Measurements from ENCODE around the gene PIH1D1. TPM values are rescaled to one million over a fixed set of nuclear protein-coding genes. Genes with fewer than 3 reads are reported as not detected.

The PIH1D1 gene
- total RNA-seq, 4 donors from 2014 or later: 96.2 to 229 (median 115) TPM

GRCh38 chr19:49408816-49409440, 42.7 kb downstream of the PIH1D1 start:
- Histone ChIP-seq H3K9me3 (no peaks in the 10 kb centered on the region), H3K36me3 (no peaks in the 10 kb centered on the region), H3K27ac (peak overlapping the region in 3 of 4 donors; percentile 34 to 61 (median 52)), H3K4me3 (no peak overlapping the region), H3K27me3 (no peaks in the 10 kb centered on the region), H3K4me1 (peaks cover 0 to 14% (median 4%) of the 10 kb centered on the region in 4 donors)
- DNase-seq: no peak
- TF ChIP-seq CTCF (IDR thresholded peaks at IDR 0.05): no peak
- no peak for TF ChIP-seq POLR2A (IDR thresholded peaks at IDR 0.05)

- TF ChIP-seq POLR2A (IDR thresholded peaks at IDR 0.05) (no peak), CTCF (IDR thresholded peaks at IDR 0.05) (no peak)
- no peak overlapping the region for H3K27ac ChIP-seq
- peaks cover 0 to 14% (median 4%) of the 10 kb centered on the region in 4 donors for H3K4me1 ChIP-seq
- H3K27me3 ChIP-seq: no peaks in the 10 kb centered on the region
- H3K36me3 ChIP-seq: no peaks in the 10 kb centered on the region
- H3K4me3 ChIP-seq: no peak overlapping the region
- no peaks in the 10 kb centered on the region for H3K9me3 ChIP-seq
- DNase-seq: no peak
These were observed 44.1 kb downstream of the PIH1D1 start for GRCh38 chr19:49407482-49408015.

- no peak for TF ChIP-seq POLR2A (IDR thresholded peaks at IDR 0.05)
- TF ChIP-seq CTCF (IDR thresholded peaks at IDR 0.05): no peak
- DNase-seq: no peak
These were observed 44.5 kb downstream of the PIH1D1 start for GRCh38 chr19:49407079-49407478.

GRCh38 chr19:49403404-49404187, 48.0 kb downstream of the PIH1D1 start:
- H3K9me3 ChIP-seq: no peaks in the 10 kb centered on the region
- no peak overlapping the region for H3K4me3 ChIP-seq
- H3K36me3 ChIP-seq: no peaks in the 10 kb centered on the region
- H3K27ac ChIP-seq: no peak overlapping the region
- H3K4me1 ChIP-seq: peaks cover 0 to under 1% (median 0%) of the 10 kb centered on the region in 4 donors
- DNase-seq: no peak
- H3K27me3 ChIP-seq: no peaks in the 10 kb centered on the region
- TF ChIP-seq CTCF (IDR thresholded peaks at IDR 0.05) (no peak), POLR2A (IDR thresholded peaks at IDR 0.05) (no peak)

More at GRCh38 chr19:49407079-49407478, 44.5 kb downstream of the PIH1D1 start:
- peaks cover 0 to 14% (median 4%) of the 10 kb centered on the region in 4 donors for H3K4me1 ChIP-seq
- no peaks in the 10 kb centered on the region for H3K36me3 ChIP-seq
- no peaks in the 10 kb centered on the region for H3K27me3 ChIP-seq
- H3K9me3 ChIP-seq: no peaks in the 10 kb centered on the region
- H3K4me3 ChIP-seq: no peak overlapping the region
- H3K27ac ChIP-seq: no peak overlapping the region

- Histone ChIP-seq H3K4me3 (no peak overlapping the region), H3K9me3 (no peaks in the 10 kb centered on the region), H3K36me3 (no peaks in the 10 kb centered on the region), H3K27ac (no peak overlapping the region), H3K27me3 (no peaks in the 10 kb centered on the region), H3K4me1 (no peaks in the 10 kb centered on the region)
- TF ChIP-seq POLR2A (IDR thresholded peaks at IDR 0.05) (no peak), CTCF (IDR thresholded peaks at IDR 0.05) (no peak)
- DNase-seq: no peak
These were observed 51.6 kb downstream of the PIH1D1 start for GRCh38 chr19:49400029-49400428.
